HS-5 (cell line): ENCODE data around the gene C18orf32.
"Not testable (repeated sequence)": the region's sequence is repeated elsewhere in the genome, so short reads cannot be mapped to it uniquely, and the experiment has no call there.

Source experiments
- DNase-seq: peaks from one replicate; pipeline ENCODE4 v3.0.0-alpha.2; 2012; ENCODE audit warnings: low read depth

Gene C18orf32

GRCh38 chr18:49467599-49467998 is 19.4 kb downstream of the C18orf32 start:
- DNase-seq: no peak

GRCh38 chr18:49467019-49467563 is 19.9 kb downstream of the C18orf32 start:
- no peak for DNase-seq

- DNase-seq: no peak
Observed at GRCh38 chr18:49464718-49465598, 22.1 kb downstream of the C18orf32 start.

DNA sequence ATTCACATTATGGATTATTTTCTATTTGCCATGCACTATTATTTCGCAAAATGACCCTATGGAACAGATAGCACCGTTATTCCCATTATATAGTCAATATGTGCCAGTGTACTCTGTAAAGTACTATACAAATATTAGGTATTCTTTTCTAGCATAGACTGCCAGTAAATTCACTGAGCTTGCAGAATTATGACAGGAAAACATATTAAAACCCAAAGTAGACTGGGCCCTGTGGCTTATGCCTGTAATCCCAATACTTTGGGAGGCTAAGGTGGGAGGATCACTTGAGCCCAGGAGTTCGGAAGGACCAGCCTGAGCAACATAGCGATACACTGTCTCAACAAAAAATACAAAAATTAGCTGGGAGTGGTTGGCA is 25.4 kb downstream of the C18orf32 start:
- DNase-seq: no peak

- peak; percentile 32 for DNase-seq
Observed at GRCh38 chr18:49460976-49461601, 25.9 kb downstream of the C18orf32 start.

DNA sequence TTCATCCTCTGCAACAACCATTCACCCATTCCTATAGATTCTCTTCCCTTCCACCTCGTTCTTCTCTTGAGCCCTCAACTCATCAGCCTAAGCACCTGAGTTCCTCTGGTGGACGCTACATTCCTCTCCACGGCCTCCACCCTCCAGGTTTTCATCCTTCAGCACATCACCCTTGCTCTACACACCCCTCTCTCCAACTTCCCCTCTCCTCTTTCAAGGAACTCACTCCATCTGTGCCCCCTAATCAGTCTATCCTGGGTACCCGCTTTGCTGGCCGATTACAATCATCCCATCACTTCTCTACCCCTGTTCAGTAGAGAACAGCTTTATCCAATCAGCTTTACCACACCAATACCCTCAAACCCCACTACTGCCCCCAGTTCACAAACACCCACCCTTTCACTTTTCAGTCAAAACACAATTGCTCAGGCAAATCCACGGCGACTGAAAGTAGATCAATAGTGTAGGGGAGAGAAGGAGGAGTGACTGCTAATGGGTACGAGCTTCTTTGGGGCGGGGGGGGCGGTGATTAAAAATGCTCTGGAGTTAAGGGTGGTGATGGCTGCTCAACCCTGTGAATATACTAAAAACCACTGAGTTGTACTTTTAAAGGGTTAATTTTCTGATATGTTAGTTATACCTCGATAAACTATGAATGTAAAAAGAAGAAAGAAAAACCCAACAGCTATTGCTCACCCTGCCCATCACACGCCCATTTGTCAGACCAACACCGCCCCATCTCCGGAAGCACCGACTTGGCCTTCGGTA is 27.4 kb downstream of the C18orf32 start:
- no peak for DNase-seq

DNA sequence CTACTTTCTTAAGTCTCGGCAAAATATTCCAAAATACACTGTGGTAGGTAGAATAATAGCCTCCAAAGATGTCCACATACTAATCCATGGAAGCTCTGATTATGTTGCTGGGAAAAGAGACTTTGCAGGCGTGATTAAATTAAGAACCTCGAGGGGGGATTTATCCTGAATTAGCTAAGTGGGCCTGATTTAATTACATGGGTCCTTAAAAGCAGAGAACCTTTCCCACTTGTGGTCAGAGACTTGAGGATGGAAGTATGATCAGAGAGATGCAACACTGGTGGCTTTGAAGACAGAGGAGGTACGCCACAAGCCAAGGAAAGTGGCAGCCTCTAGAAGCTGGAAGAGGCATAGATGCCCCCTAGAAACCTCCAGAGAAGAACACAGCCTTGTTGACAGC is 29.4 kb downstream of the C18orf32 start:
- DNase-seq: no peak

DNA sequence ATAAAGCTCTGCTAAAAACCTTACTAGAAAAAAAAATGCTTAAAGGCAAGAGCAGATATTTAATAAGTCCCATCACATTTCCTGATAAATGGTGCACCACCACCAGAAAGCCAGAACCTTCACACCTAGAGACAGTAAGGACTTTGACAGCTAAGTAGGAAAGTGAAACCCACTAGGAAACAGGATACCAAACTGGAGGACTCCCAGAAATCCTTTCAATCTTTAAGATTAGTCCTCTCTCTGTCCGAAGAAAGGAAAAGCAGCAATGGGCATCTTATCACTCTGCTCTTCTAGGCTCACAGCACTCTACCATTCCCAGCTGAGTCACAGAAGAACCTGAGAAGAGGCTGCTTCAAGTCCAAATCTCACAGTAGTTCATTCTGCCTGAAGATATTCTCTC is 30.2 kb downstream of the C18orf32 start:
- no peak for DNase-seq

- not testable (repeated sequence) for DNase-seq
Observed at GRCh38 chr18:49452534-49452933, 34.5 kb downstream of the C18orf32 start.

DNA sequence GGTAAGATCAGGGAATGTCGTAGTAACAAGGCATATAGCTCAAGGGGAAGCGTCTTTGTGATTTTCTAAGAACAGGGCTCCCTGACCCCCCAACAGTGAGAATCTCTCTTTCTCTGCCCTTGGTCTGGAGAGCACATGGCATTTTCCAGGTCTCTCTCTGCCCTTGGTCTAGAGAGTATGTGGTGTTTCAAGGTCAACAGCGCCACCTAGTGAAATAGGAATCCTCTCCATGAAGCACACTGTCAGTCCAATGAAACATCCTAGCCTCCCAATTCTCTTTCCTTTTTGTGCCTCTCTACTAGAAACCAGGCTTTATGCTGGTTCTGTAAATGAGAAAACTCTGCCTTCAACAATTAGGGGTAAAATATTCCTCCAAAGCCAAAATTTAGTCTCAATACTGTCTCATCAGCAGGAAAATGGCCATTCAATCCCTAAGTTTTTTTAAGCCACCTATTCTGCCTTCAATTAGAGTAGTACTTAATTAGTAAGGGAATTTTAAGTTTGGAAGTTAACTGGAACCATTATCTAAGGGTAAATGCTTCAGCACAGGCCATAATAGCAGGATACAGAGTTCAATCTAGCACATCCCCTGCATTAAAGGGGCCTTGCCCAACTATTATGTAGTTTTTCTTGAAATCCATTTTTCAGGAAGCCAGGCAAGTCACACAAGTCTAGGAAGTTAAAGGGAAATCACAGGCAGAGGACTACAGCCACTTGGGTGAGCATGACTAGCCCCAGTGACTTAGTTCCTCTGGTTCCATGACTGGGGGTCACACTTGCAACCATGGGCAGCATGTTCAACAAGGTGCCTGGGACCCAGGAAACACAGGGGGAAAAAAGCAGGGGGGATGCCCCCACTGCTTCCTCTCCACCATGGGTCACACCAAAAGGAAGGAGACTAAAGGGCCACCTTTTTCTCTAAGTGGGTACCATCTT is 39.0 kb downstream of the C18orf32 start:
- DNase-seq: no peak

DNA sequence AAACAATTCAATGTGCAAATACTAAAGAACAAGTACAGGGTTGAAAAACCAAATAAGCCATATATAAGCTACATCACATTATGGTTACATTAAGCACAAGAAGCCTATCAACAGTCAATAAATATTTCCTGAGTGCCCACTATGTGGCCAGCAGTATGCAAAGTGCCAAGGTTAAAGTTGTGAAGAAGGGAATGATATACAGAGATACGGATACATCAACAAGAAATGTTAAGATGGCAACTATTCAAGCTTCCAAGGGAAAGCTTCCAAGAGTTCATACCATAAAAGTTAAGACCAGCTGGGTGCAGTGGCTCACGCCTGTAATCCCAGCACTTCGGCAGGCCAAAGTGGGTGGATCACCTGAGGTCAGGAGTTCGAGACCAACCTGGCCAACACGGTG is 40.6 kb downstream of the C18orf32 start:
- DNase-seq: no peak

- DNase-seq: no peak
Observed at GRCh38 chr18:49444581-49444980, 42.5 kb downstream of the C18orf32 start.

GRCh38 chr18:49443837-49444236 is 43.2 kb downstream of the C18orf32 start:
- no peak for DNase-seq

- DNase-seq: no peak
Observed at GRCh38 chr18:49441338-49441938, 45.6 kb downstream of the C18orf32 start.

- no peak for DNase-seq
Observed at GRCh38 chr18:49435170-49435569, 51.9 kb downstream of the C18orf32 start.

DNA sequence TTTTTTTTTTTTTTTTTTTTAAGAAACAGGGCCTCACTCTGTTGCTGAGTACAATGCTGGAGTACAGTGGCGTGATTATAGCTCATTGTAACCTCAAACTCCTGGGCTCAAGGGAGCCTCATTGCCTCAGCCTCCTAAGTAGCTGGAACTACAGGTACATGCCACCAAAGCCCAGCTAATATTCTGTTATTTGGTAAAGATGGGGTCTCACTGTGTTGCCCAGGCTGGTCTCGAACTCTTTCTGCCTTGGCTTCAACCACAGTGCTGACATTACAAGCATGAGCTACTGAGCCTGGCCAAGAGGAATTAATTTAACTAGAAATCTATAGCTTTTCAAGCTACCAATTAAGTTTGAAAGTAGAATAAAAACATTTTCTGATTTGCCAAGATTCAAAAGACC is 54.4 kb downstream of the C18orf32 start:
- DNase-seq: no peak

DNA sequence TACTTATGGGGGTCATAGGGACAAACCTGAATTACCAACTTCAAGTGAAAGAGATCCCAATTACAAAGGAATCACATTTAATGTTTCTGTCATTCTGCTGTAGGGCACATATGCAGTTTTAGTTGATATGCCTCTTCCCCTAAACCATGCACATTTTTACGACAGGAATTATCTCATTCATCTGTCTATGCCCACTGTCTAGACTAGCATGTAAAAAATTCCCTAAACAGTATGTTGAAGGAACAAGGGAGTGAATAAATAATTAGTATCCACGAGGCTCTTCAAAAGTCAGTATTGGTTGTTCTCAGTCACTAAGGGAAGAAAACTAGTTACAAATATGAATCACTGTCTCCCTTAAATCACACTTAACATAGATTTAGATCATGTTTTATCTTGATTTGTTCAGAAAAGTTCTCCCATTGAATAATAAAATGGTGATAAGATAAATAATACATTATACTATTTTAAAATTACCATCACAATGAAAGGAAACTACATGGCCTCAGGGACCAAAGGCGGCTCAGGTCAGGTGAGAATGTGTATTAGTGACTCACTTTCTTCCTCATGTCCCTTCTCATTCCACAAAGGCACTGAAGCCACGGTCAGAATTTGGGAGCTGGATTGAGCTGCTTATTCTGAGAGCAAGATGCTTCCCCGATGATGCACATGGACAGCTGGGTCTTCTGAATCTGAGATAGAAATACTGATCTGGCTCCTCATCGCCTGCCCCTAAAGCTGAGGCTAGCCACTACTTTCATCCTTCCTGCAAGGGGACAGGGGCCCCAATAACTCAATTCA is 55.7 kb downstream of the C18orf32 start:
- no peak for DNase-seq
